Activated gamma-delta T cell treated with Interleukin-2 at 50 U/mL for 16 hours (primary cell): Measurements from ENCODE around the gene RASIP1.

Experiments used
- DNase-seq: peaks from one replicate; pipeline ENCODE4 v3.0.0-alpha.2; 2020

Gene RASIP1

GRCh38 chr19:48752496-48753365, 12.3 kb upstream of the RASIP1 start, which contains the start of gene FUT1:
TSS of gene FUT1 (minus strand) at chr19:48752641. CDS start at chr19:48751281, 1,360 bp downstream.
- peak; percentile 14 for DNase-seq

- no peak for DNase-seq
Measured at GRCh38 chr19:48751845-48752495, 11.6 kb upstream of the RASIP1 start.

- no peak for DNase-seq
Measured at GRCh38 chr19:48750771-48751504, 10.5 kb upstream of the RASIP1 start.

- DNase-seq, result no peak
Measured at GRCh38 chr19:48750351-48750750, 9.9 kb upstream of the RASIP1 start.

- no peak for DNase-seq
Measured at GRCh38 chr19:48749571-48750198, 9.3 kb upstream of the RASIP1 start.

- DNase-seq, result peak; percentile 29
Measured at GRCh38 chr19:48746738-48747575, 6.5 kb upstream of the RASIP1 start, which contains the start of gene IZUMO1. TSS of gene IZUMO1 (minus strand) at chr19:48746909. CDS start at chr19:48745859, 1,050 bp downstream.

- DNase-seq, result no peak
Measured at GRCh38 chr19:48746110-48746509, 5.7 kb upstream of the RASIP1 start.

- DNase-seq, result peak; percentile 35
Measured at GRCh38 chr19:48745208-48745995, 5.0 kb upstream of the RASIP1 start.

- no peak for DNase-seq
Measured at GRCh38 chr19:48742096-48742495, 1.7 kb upstream of the RASIP1 start.

GRCh38 chr19:48741129-48741999, 954 bp upstream of the RASIP1 start:
- no peak for DNase-seq

GRCh38 chr19:48739404-48740163, 826 bp downstream of the RASIP1 start:
- DNase-seq, result no peak

- DNase-seq, result peak; percentile 91
Measured at GRCh38 chr19:48738557-48739403, 1.6 kb downstream of the RASIP1 start.

GRCh38 chr19:48737360-48737998, 2.9 kb downstream of the RASIP1 start:
- DNase-seq, result no peak

- no peak for DNase-seq
Measured at GRCh38 chr19:48735031-48735615, 5.3 kb downstream of the RASIP1 start.

- no peak for DNase-seq
Measured at GRCh38 chr19:48734625-48735024, 5.8 kb downstream of the RASIP1 start.

GRCh38 chr19:48731452-48731851, 9.0 kb downstream of the RASIP1 start:
- no peak for DNase-seq
